NOMO-1 treated with dmso at 0.1 percent for 144 hours (cell line): ENCODE data around the gene NETO1.

Experiments
- DNase-seq: peaks from one replicate; lab custom pipeline; 2025; ENCODE audit not compliant: unreplicated experiment; lab: John Stamatoyannopoulos, UW

The NETO1 gene

GRCh38 chr18:72846736-72847533, 20.9 kb downstream of the NETO1 start:
- DNase-seq: no peak

GRCh38 chr18:72843743-72844142, 24.0 kb downstream of the NETO1 start:
- no peak for DNase-seq

- no peak for DNase-seq
Observed at GRCh38 chr18:72840109-72840508, 27.7 kb downstream of the NETO1 start.

GRCh38 chr18:72834731-72835130, 33.1 kb downstream of the NETO1 start:
- no peak for DNase-seq

- no peak for DNase-seq
Observed at GRCh38 chr18:72833471-72833870, 34.3 kb downstream of the NETO1 start.

- no peak for DNase-seq
Observed at GRCh38 chr18:72830109-72830508, 37.7 kb downstream of the NETO1 start.

GRCh38 chr18:72828601-72829000, 39.2 kb downstream of the NETO1 start:
- DNase-seq: no peak

- no peak for DNase-seq
Observed at GRCh38 chr18:72826736-72827135, 41.1 kb downstream of the NETO1 start.

GRCh38 chr18:72823345-72823744, 44.4 kb downstream of the NETO1 start:
- DNase-seq: no peak

- no peak for DNase-seq
Observed at GRCh38 chr18:72822202-72822601, 45.6 kb downstream of the NETO1 start.

GRCh38 chr18:72820571-72820970, 47.2 kb downstream of the NETO1 start:
- DNase-seq: no peak

GRCh38 chr18:72819050-72819449, 48.7 kb downstream of the NETO1 start:
- DNase-seq: no peak

GRCh38 chr18:72811047-72811446, 56.7 kb downstream of the NETO1 start:
- no peak for DNase-seq

GRCh38 chr18:72808680-72809079, 59.1 kb downstream of the NETO1 start:
- DNase-seq: no peak

- DNase-seq: no peak
Observed at GRCh38 chr18:72799106-72799505, 68.7 kb downstream of the NETO1 start.

- no peak for DNase-seq
Observed at GRCh38 chr18:72783530-72783929, 84.3 kb downstream of the NETO1 start.

GRCh38 chr18:72774914-72775313, 92.9 kb downstream of the NETO1 start:
- DNase-seq: no peak

GRCh38 chr18:72772916-72773315, 94.9 kb downstream of the NETO1 start:
- DNase-seq: no peak

- DNase-seq: no peak
Observed at GRCh38 chr18:72768681-72769229, 99.0 kb downstream of the NETO1 start.

- DNase-seq: no peak
Observed at GRCh38 chr18:72762515-72763122, 105.2 kb downstream of the NETO1 start.

- no peak for DNase-seq
Observed at GRCh38 chr18:72752220-72752619, 115.6 kb downstream of the NETO1 start.

GRCh38 chr18:72742002-72742401, 125.8 kb downstream of the NETO1 start:
- DNase-seq: no peak
